GM12801 (cell line): Measurements from ENCODE around the gene AHSA1.

Experiments
- TF ChIP-seq, protein P1 (sequence below): IDR thresholded peaks from one replicate; pipeline ENCODE4 v1.5.1; 2011; ENCODE audit warnings: control low read depth; ENCODE audit not compliant: insufficient read length; ENCODE audit errors: extremely low read depth

Gene AHSA1

DNA sequence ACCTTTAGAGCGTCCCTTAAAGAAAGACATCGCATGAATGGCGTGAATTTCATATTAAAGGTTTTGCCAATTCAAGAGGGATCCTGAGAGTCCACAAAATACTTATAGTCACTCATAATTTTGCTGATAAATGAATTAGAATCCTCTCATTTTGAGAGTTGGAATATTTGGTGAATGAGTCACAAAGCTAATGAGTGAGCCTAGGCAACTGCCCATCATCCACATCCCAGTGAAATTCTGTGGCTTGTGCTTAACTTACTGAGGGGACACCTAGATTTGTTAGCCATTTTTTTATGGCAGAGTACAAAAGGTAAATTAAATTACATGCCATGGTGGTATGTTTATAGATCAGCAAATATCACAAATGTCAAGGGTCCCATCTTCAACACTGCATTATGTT lies 21.9 kb upstream of the AHSA1 start:
- TF ChIP-seq, protein P1, sequence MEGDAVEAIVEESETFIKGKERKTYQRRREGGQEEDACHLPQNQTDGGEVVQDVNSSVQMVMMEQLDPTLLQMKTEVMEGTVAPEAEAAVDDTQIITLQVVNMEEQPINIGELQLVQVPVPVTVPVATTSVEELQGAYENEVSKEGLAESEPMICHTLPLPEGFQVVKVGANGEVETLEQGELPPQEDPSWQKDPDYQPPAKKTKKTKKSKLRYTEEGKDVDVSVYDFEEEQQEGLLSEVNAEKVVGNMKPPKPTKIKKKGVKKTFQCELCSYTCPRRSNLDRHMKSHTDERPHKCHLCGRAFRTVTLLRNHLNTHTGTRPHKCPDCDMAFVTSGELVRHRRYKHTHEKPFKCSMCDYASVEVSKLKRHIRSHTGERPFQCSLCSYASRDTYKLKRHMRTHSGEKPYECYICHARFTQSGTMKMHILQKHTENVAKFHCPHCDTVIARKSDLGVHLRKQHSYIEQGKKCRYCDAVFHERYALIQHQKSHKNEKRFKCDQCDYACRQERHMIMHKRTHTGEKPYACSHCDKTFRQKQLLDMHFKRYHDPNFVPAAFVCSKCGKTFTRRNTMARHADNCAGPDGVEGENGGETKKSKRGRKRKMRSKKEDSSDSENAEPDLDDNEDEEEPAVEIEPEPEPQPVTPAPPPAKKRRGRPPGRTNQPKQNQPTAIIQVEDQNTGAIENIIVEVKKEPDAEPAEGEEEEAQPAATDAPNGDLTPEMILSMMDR, result no peak

- TF ChIP-seq, protein P1, result no peak
These were observed 19.3 kb upstream of the AHSA1 start for GRCh38 chr14:77438596-77438995.

- TF ChIP-seq, protein P1, result no peak
These were observed 18.0 kb upstream of the AHSA1 start for GRCh38 chr14:77439861-77440260.

DNA sequence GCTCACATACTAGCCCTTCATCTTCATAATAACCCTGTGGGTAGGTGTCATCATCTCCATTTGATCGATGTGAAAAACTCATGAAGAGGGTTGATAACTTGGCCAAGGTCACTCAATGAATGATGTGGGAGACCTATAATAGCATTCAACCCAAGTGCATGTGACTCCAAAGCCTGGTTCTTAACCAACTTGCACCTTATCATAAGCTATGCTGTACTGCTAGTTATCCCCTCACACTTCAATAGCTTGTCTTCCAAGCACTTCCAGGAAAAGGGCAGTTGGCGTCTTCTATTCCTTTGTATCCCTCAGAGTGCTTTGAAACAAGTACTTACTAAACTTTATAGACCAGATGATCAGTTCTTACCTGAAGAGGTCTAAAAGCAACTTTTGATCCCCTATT lies 15.7 kb upstream of the AHSA1 start:
- TF ChIP-seq, protein P1, result no peak

GRCh38 chr14:77455966-77456640 lies 1.8 kb upstream of the AHSA1 start:
- TF ChIP-seq, protein P1, result no peak

GRCh38 chr14:77457115-77457521 lies 775 bp upstream of the AHSA1 start:
- TF ChIP-seq, protein P1, result no peak

- TF ChIP-seq, protein P1, result no peak
These were observed 507 bp downstream of the AHSA1 start for GRCh38 chr14:77458249-77458950.
